Cerebellar nuclear complex (tissue), 1 donor: ENCODE results near the gene MSL2.
"Not testable (repeated sequence)": the region's sequence is repeated elsewhere in the genome, so short reads cannot be mapped to it uniquely, and the experiment has no call there.

Experiments
- DNase-seq, 2 experiments: peaks; one replicate each; lab custom pipeline; 2025; lab: John Stamatoyannopoulos, UW

The MSL2 gene

GRCh38 chr3:136192195-136192594 lies 3.9 kb downstream of the MSL2 start:
- DNase-seq: not testable (repeated sequence)

GRCh38 chr3:136189859-136190617 lies 6.1 kb downstream of the MSL2 start:
- DNase-seq: no peak

DNA sequence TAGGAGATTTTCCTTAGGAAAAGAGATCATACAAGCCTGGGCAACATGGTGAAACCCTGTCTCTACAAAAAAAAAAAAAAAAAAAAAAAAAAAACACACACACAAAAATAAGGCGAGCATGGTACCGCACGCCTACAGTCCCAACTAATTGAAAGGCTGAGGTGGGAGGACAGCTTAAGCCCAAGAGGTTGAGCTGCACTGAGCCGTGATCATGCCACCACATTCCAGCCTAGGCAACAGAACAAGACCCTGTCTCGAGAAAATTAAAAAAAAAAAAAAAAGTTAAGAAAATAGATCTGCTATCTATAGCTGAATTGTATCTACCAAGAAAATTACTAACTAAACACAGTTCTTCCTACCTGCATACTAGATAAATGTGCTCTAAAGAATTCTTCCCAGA lies 7.1 kb downstream of the MSL2 start:
- DNase-seq: no peak

- DNase-seq: no peak
Observed at GRCh38 chr3:136187868-136188267, 8.3 kb downstream of the MSL2 start.

GRCh38 chr3:136186846-136187245 lies 9.3 kb downstream of the MSL2 start:
- DNase-seq: no peak

- DNase-seq: no peak
Observed at GRCh38 chr3:136186344-136186743, 9.8 kb downstream of the MSL2 start.

- no peak for DNase-seq
Observed at GRCh38 chr3:136184703-136185102, 11.4 kb downstream of the MSL2 start.

DNA sequence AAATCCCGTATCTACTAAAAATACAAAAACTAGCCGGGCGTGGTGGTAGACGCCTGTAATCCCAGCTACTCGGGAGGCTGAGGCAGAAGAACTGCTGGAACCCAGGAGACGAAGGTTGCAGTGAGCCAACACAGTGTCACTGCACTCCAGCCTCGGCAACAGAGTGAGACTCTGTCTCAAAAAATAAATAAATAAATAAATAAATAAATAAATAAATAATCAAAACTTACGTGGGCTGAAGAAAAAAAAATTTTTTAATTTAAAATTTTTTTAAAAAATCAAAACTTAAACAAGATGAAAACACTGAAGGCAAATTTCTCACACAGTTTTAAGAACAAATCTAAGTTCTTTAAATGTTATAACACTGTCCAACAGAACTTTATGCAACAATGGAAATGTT lies 14.4 kb downstream of the MSL2 start:
- no peak for DNase-seq

GRCh38 chr3:136177876-136178275 lies 18.3 kb downstream of the MSL2 start:
- DNase-seq: no peak

- no peak for DNase-seq
Observed at GRCh38 chr3:136173939-136174490, 22.1 kb downstream of the MSL2 start.

- no peak for DNase-seq
Observed at GRCh38 chr3:136171097-136171542, 25.0 kb downstream of the MSL2 start.

DNA sequence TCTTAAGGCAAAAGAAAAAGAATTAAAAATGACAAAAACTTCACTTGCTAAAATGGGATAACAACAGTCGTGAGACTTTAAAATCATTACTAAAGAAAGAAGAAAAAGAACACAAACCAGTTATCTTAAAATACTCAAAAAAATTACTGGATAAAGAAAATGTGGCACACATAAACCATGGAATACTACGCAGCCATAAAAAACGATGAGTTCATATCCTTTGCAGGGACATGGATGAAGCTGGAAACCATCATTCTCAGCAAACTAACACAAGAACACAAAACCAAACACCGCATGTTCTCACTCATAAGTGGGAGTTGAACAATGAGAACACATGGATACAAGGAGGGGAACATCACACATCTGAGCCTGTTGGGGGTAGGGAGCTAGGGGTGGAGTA lies 27.9 kb downstream of the MSL2 start:
- not testable (repeated sequence) for DNase-seq

DNA sequence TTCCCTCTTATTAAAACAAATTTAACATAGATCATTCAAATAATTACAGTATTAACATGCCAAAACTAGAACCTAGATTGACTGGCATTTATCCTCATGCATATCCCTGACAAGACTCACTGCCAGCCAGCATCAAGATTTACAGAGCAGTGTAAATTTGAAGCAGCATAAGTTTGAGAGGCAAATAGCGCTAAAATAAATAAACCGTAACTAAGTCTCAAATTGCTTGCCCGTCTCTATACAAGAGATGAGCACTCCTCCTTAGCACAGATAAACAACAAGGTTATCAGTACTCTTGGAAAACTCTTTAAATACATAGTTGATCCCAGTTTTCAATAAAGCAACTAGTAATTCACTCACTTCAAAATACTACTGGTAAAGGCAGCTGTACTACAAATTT lies 29.6 kb downstream of the MSL2 start:
- DNase-seq: no peak

DNA sequence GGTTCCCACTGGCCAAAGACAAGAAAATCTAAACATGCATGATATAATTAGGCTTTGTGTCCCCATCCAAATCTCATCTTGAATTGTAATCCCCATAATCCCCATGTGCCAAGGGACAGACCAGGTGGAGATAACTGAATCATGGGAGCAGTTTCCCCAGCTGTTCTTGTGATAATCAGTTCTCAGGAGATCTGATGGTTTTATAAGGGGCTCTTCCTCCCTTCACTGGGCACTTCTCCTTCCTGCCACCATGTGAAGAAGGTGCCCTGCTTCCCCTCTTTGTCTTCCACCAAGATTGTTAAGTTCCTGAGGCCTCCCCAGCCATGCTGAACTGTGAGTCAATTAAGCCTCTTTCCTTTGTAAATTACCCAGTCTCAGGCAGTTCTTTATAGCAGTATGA lies 32.5 kb downstream of the MSL2 start:
- not testable (repeated sequence) for DNase-seq

DNA sequence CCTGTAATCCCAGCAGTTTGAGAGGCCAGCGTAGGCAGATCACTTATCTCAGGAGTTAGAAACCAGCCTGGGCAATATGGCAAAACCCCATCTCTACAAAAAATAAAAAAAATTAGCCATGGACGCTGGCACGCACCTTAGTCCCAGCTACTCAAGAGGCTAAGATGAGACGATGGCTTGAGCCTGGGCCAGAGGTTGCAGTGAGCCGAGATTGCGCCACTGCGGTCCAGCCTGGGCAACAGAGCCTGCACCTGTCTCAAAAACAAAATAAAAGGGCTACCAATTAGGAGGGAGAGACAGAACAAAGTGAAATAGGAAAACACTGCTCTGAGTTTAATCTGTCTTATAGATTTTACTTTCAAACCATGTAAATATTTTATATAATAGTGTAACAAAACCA lies 33.8 kb downstream of the MSL2 start:
- DNase-seq: no peak

- no peak for DNase-seq
Observed at GRCh38 chr3:136161516-136161915, 34.6 kb downstream of the MSL2 start.

GRCh38 chr3:136152963-136153362 lies 43.2 kb downstream of the MSL2 start:
- no peak for DNase-seq

- DNase-seq: no peak
Observed at GRCh38 chr3:136152176-136152843, 43.8 kb downstream of the MSL2 start.

- DNase-seq: no peak
Observed at GRCh38 chr3:136151219-136151618, 44.9 kb downstream of the MSL2 start.

DNA sequence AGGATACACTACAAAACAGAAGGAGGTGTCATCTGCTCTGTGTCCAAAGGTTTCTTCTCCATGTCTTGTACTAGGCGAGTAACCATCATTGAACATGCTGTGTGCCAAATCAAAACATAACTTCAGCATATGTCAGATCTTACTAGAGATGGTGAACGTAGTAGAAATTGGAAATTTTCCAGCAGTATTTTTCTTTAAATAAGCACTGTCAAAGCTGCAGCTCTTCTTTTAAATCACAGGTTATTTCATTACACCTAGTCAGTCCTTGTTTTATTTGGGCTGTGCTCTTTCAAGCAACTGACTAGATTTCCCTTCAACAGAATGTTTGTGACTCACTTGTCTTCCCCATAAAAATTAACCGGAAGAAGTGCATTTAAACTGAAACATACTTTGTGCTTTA lies 46.5 kb downstream of the MSL2 start:
- DNase-seq: no peak

DNA sequence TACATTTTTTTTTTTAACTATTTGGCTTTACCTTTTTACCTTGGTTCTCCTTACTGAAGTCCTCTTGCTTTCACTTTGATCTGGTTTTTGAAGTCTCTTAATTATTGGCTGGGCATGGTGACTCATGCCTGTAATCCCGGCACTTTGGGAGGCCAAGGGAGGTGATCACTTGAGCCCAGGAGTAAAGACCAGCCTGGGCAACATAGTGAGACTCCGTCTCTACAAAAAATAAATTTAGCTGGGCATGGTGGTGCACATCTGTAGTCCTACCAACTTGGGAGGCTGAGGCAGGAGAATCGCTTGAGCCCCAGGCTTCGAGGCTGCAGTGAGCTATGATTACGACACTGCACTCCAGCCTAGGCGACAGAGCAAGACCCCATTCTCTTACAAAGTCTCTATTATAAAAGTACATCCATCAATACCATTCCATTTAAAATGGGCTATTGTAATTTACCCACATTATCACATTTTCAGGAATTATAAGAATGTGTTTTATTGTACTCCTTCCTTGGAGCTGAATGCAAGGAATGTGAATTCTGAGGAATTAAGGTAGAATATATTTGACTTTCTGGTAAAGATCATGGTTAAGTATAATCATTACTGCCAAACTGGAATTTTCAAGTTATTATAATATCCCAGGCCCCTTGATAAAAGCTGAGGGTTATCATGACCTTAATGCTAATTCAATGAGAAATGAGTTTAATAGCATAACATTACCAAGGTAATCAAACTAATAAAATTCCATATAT lies 49.0 kb downstream of the MSL2 start:
- DNase-seq: no peak

GRCh38 chr3:136144397-136144796 lies 51.7 kb downstream of the MSL2 start:
- not testable (repeated sequence) for DNase-seq

DNA sequence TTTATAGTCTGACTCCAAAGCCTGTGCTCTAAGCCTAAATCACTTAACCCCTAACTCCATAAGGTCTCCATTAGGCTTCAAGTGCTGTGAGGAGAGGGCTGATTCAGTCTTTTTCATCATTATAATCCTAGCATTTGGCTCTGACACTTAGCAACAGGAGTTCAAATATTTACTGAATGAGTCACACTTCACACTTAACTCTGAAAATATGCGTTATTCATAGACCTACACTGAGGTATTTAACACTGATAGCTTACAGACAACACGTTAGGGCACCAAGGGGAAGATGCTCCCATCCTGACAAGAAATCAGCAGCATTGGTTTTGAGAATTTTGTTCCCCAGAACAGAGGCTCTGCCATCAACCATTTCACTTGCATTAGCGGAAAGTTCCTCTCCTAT lies 53.5 kb downstream of the MSL2 start:
- no peak for DNase-seq
